Stimulated activated CD8-positive, alpha-beta memory T cell treated with anti-CD3 and anti-CD28 coated beads, Interleukin-15, amount 100 ng/mL, for 4 hours (primary cell): Measurements from ENCODE around the gene EGF.

Experiments used
- DNase-seq, 2 donors: peaks; one replicate each; pipeline ENCODE4 v3.0.0-alpha.2; 2020; ENCODE audit warnings: low read depth in 2 of 2

The EGF gene

GRCh38 chr4:109962401-109962800 is 49.7 kb downstream of the EGF start:
- no peak for DNase-seq

GRCh38 chr4:109966891-109967481 is 54.3 kb downstream of the EGF start:
- no peak for DNase-seq

- no peak for DNase-seq
Observed at GRCh38 chr4:109967798-109968520, 55.3 kb downstream of the EGF start.

- DNase-seq: no peak
Observed at GRCh38 chr4:109969087-109969486, 56.4 kb downstream of the EGF start.

GRCh38 chr4:109969919-109970318 is 57.2 kb downstream of the EGF start:
- no peak for DNase-seq

- no peak for DNase-seq
Observed at GRCh38 chr4:109972786-109973528, 60.3 kb downstream of the EGF start.

- DNase-seq: no peak
Observed at GRCh38 chr4:109973529-109973905, 60.8 kb downstream of the EGF start.

GRCh38 chr4:109976189-109976588 is 63.5 kb downstream of the EGF start:
- no peak for DNase-seq

GRCh38 chr4:109977854-109978501 is 65.3 kb downstream of the EGF start:
- no peak for DNase-seq

- no peak for DNase-seq
Observed at GRCh38 chr4:109978704-109979454, 66.2 kb downstream of the EGF start.

- no peak for DNase-seq
Observed at GRCh38 chr4:109979920-109980717, 67.4 kb downstream of the EGF start.

- no peak for DNase-seq
Observed at GRCh38 chr4:109981936-109982335, 69.3 kb downstream of the EGF start.

GRCh38 chr4:109982521-109982920 is 69.8 kb downstream of the EGF start:
- no peak for DNase-seq

- DNase-seq: no peak
Observed at GRCh38 chr4:109985993-109986974, 73.6 kb downstream of the EGF start.

- no peak for DNase-seq
Observed at GRCh38 chr4:109989044-109989443, 76.4 kb downstream of the EGF start.

GRCh38 chr4:109989618-109990017 is 76.9 kb downstream of the EGF start:
- DNase-seq: no peak

GRCh38 chr4:109990261-109991257 is 77.9 kb downstream of the EGF start:
- no peak for DNase-seq

- DNase-seq: no peak
Observed at GRCh38 chr4:109993116-109993515, 80.4 kb downstream of the EGF start.
